Thoracic aorta (tissue), 2 donors: ENCODE results near the gene CCDC33. TPM values are rescaled to one million over a fixed set of nuclear protein-coding genes. Genes with fewer than 3 reads are reported as not detected.

Experiments
- ATAC-seq: fragments of 150-250 bp; one replicate; pipeline ENCODE4 v1.8.0; 2017; ENCODE audit warnings: low read depth; ENCODE audit not compliant: insufficient number of reproducible peaks, low FRiP score
- DNase-seq: peaks from one replicate; pipeline ENCODE4 v3.0.0-alpha.2; 2020; ENCODE audit warnings: low spot score
- H3K27ac ChIP-seq, 2 donors: fragments of 200-600 bp; sonication (generic); 1 replicate in 1 of 2; 2 replicates in 1 of 2; pipeline ENCODE4 v1.5.1; 2016; ENCODE audit warnings: mild to moderate bottlenecking in 2 of 2, moderate library complexity in 2 of 2
- H3K27me3 ChIP-seq: fragments of 200-600 bp; sonication (generic); replicated peaks from 2 replicates; pipeline ENCODE4 v1.6.0; 2016; ENCODE audit warnings: mild to moderate bottlenecking; ENCODE audit not compliant: insufficient read depth
- H3K36me3 ChIP-seq: fragments of 200-600 bp; sonication (generic); one replicate; pipeline ENCODE4 v1.5.1; 2016
- H3K4me1 ChIP-seq, 2 donors: fragments of 200-600 bp; sonication (generic); 1 replicate in 1 of 2; 2 replicates in 1 of 2; pipeline versions ENCODE4 v1.5.1 to v1.6.0; 2016; ENCODE audit warnings: low read depth in 2 of 2, mild to moderate bottlenecking in 1 of 2; ENCODE audit not compliant: control insufficient read depth in 1 of 2
- H3K4me3 ChIP-seq: fragments of 200-600 bp; sonication (generic); 2 replicates; pipeline ENCODE4 v1.5.1; 2016; ENCODE audit warnings: mild to moderate bottlenecking
- H3K9me3 ChIP-seq: fragments of 200-600 bp; sonication (generic); 2 replicates; pipeline ENCODE4 v1.5.1; 2016
- CTCF ChIP-seq: fragments of 200-600 bp; sonication (generic); IDR thresholded peaks from one replicate; pipeline ENCODE4 v1.5.1; 2019; ENCODE audit warnings: antibody characterized with exemption
- total RNA-seq, 2 donors: library from RNA; depleted of rRNA; stranded (reverse); fragments of >200 nt; gene quantifications; one replicate each; pipeline versions ENCODE4 v1.1.0 to v1.2.3, GENCODE V29; 2016

The CCDC33 gene
- total RNA-seq, 2 donors from 2014 or later, result not detected

DNA sequence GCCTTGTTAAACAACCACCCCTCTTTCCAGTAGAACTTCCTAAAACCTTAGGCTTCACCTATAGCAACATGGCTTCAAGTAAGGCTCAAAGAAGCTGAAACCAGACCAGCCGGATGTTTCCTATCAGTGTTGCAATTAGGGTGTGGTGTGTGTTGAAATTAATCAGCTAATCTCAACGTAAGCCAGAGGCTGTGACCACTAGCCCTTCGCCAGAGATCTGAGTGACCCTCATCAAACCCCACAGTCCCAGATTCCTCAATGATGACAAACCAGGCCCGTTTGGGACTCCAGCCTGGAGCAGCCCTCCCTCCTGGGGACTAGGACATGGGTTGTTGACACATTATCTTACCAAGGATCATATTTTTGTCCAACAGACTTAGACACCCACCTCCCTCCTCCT lies 104.0 kb downstream of the CCDC33 start:
- no peaks in the 10 kb centered on the region for H3K36me3 ChIP-seq
- H3K4me3 ChIP-seq, result no peak overlapping the region
- no peak for DNase-seq
- no peak for TF ChIP-seq CTCF
- no peaks in the 10 kb centered on the region for H3K4me1 ChIP-seq
- H3K27me3 ChIP-seq, result no peaks in the 10 kb centered on the region
- ATAC-seq, result no peak
- H3K27ac ChIP-seq, result no peak overlapping the region
- H3K9me3 ChIP-seq, result no peaks in the 10 kb centered on the region

- ATAC-seq (no peak), DNase-seq (no peak)
- Histone ChIP-seq H3K9me3 (no peaks in the 10 kb centered on the region), H3K27me3 (no peaks in the 10 kb centered on the region), H3K4me3 (no peak overlapping the region), H3K36me3 (no peaks in the 10 kb centered on the region), H3K4me1 (no peaks in the 10 kb centered on the region), H3K27ac (no peak overlapping the region)
- TF ChIP-seq CTCF, result no peak
Measured at GRCh38 chr15:74343127-74343796, 107.1 kb downstream of the CCDC33 start.

GRCh38 chr15:74343797-74344127 lies 107.6 kb downstream of the CCDC33 start:
- Histone ChIP-seq H3K27ac (no peak overlapping the region), H3K36me3 (no peaks in the 10 kb centered on the region), H3K27me3 (no peaks in the 10 kb centered on the region), H3K4me3 (no peak overlapping the region), H3K9me3 (no peaks in the 10 kb centered on the region), H3K4me1 (no peaks in the 10 kb centered on the region)
- no peak for ATAC-seq
- DNase-seq, result no peak
- no peak for TF ChIP-seq CTCF

GRCh38 chr15:74345051-74345450 lies 108.9 kb downstream of the CCDC33 start:
- no peak overlapping the region for H3K4me3 ChIP-seq
- H3K27me3 ChIP-seq, result no peaks in the 10 kb centered on the region
- no peaks in the 10 kb centered on the region for H3K4me1 ChIP-seq
- H3K27ac ChIP-seq, result no peak overlapping the region
- no peaks in the 10 kb centered on the region for H3K36me3 ChIP-seq
- DNase-seq (no peak), ATAC-seq (no peak)
- H3K9me3 ChIP-seq, result no peaks in the 10 kb centered on the region
- TF ChIP-seq CTCF, result no peak

DNA sequence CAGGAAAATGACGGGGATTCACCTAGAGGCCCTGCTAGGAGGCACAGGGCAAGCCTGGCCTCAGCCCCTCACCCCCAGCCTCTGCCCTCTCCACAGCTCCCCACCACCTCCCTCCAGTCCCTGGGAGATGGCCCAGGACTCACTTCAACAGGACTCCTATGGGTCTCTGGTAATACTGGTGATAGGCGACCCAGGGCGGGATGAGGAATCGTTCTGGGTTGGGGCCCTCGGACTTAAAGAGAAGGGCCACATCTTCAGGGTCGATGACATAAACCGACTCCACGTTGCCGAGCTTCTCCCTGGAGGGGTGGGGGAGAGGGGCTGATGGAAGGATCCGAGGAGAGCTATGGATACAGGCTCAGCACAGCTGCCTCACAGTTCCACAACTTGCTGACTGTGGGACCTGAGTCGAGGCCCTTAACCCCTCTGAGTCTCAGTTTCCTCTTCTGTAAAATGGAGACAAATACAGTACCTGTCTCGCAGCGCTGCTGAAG lies 111.7 kb downstream of the CCDC33 start:
- ATAC-seq (no peak), DNase-seq (no peak)
- no peak overlapping the region for H3K4me3 ChIP-seq
- no peaks in the 10 kb centered on the region for H3K9me3 ChIP-seq
- TF ChIP-seq CTCF, result no peak
- H3K27me3 ChIP-seq, result no peaks in the 10 kb centered on the region
- H3K36me3 ChIP-seq, result no peaks in the 10 kb centered on the region
- H3K4me1 ChIP-seq, result no peaks in the 10 kb centered on the region
- no peak overlapping the region for H3K27ac ChIP-seq
